ENCODE measurements around the gene PRH2. TPM values are rescaled to one million over a fixed set of nuclear protein-coding genes. Genes with fewer than 3 reads are reported as not detected.

PRH2 gene
- total and polyA plus RNA-seq, 2 of the 4 experiments (the other 2 are of a cell fraction), result 0.34 TPM; not detected in 1

GRCh38 chr12:10968765-10969456, 39.9 kb downstream of the PRH2 start:
- peaks cover 3 to 5% of the 10 kb centered on the region in 2 experiments; a peak in 3 of 4 replicates for H3K79me1 ChIP-seq (ENCODE audit: low read depth in 1 of 2, low read length in 2 of 2)
- intact Hi-C loops (cut with micrococcal nuclease), result no loop called here
- H3K18ac ChIP-seq (ENCODE audit: low read depth, low read length), result no peak overlapping the region
- TF ChIP-seq RAD21 (IDR thresholded peaks at IDR 0.05; ENCODE audit: low read length) (no peak), MAFK (IDR thresholded peaks at IDR 0.05; ENCODE audit: low read depth, low read length) (no peak), USF2 (IDR thresholded peaks at IDR 0.05; ENCODE audit: low read depth, low read length) (no peak), POLR2A (IDR thresholded peaks at IDR 0.05; ENCODE audit: low read depth, low read length) (no peak), CHD1 (IDR thresholded peaks at IDR 0.05; ENCODE audit: low read depth, low read length) (no peak), CEBPB (IDR thresholded peaks at IDR 0.05; ENCODE audit: low read depth, low read length) (peak; percentile 88)
- no peak overlapping the region for H3K9ac ChIP-seq (ENCODE audit: low read depth, low read length)
- H2AK5ac ChIP-seq (ENCODE audit: low read depth, low read length), result peak overlapping the region; percentile 65; the same call in 1 of the 2 replicates
- no peak overlapping the region for H3K27ac ChIP-seq (ENCODE audit: insufficient read depth, low read length)
- H3K4me3 ChIP-seq (ENCODE audit: insufficient read depth, low read depth, low read length), result no peak overlapping the region
- no peak overlapping the region for H3K4me2 ChIP-seq (ENCODE audit: low read depth, low read length)
- H2BK120ac ChIP-seq (ENCODE audit: low read depth, low read length), result no peak overlapping the region; the same call in 1 of the 2 replicates
- no peak overlapping the region for H4K91ac ChIP-seq (ENCODE audit: insufficient read depth, low read depth, low read length)
- no peaks in the 10 kb centered on the region for H4K20me1 ChIP-seq (ENCODE audit: insufficient read depth, low read length)
- dilution Hi-C loops (cut with HindIII; ENCODE audit: low sequenced_read_pairs, unreplicated experiment), result no loop called here
- H3K4ac ChIP-seq (ENCODE audit: low read depth, low read length), result 0 out of 2 replicates have a peak overlapping the region, but pooled peaks have one; percentile 50
- peak overlapping the region; percentile 59; the same call in 1 of the 2 replicates for H3K14ac ChIP-seq (replicated peaks; ENCODE audit: low read depth, low read length)
- no TSS peak for BruUV-seq (replicated peaks)
- peaks cover 6% of the 10 kb centered on the region for H3K4me1 ChIP-seq (ENCODE audit: control insufficient read depth, insufficient read depth, low read length)
- H2AK9ac ChIP-seq (replicated peaks; ENCODE audit: low read depth, low read length, poor library complexity), result peak overlapping the region; percentile 74
- peak overlapping the region in 1 of 2 experiments; percentile 6; a peak in 1 of 4 replicates for H4K8ac ChIP-seq (ENCODE audit: low read depth in 2 of 2, low read length in 2 of 2)
- ATAC-seq (ENCODE audit: low read depth) (peak; percentile 49), DNase-seq (peak; percentile 69)
- no peaks in the 10 kb centered on the region for H3K27me3 ChIP-seq (ENCODE audit: control insufficient read depth, insufficient read depth, low read length)
- CTCF ChIA-PET, result no interaction called here
- WGBS, 2 experiments (ENCODE audit: extremely low coverage in 2 of 2, insufficient read length in 1 of 2), result 43% methylated on average over 4 of the region's 15 CpGs; no CpG with 5 or more reads in 1 of the 2 experiments
- POLR2A ChIA-PET (ENCODE audit: unreplicated experiment), result no interaction called here
- H2BK20ac ChIP-seq (ENCODE audit: low read depth, low read length), result 0 out of 2 replicates have a peak overlapping the region, but pooled peaks have one; percentile 58
- no peak overlapping the region for H3K56ac ChIP-seq (ENCODE audit: extremely low read depth, insufficient read depth, low read length)
- no peak overlapping the region for H3K23ac ChIP-seq (ENCODE audit: low read depth, low read length)
- H3K9me3 ChIP-seq (ENCODE audit: control insufficient read depth, insufficient read depth, low read length), result no peaks in the 10 kb centered on the region
- in situ Hi-C loops (cut with MboI; ENCODE audit: low sequenced_read_pairs), result no loop called here
- peak overlapping the region; percentile 23 for H2AFZ ChIP-seq (replicated peaks; ENCODE audit: low read length, poor library complexity)
- H3K9me1 ChIP-seq (ENCODE audit: insufficient read depth, low read length), result peaks cover 4% of the 10 kb centered on the region; the same call in 1 of the 2 replicates
- no peak overlapping the region; the same call in 2 of the 3 replicates for H2BK15ac ChIP-seq (ENCODE audit: low read depth, low read length)
- no peaks in the 10 kb centered on the region for H3K36me3 ChIP-seq (ENCODE audit: control insufficient read depth, insufficient read depth, low read length)
- no peak overlapping the region for H4K5ac ChIP-seq (ENCODE audit: low read depth, low read length)
- H2BK5ac ChIP-seq (ENCODE audit: low read depth, low read length, poor library complexity, severe bottlenecking), result no peak overlapping the region
